ENCODE measurements around the gene SLC44A3.

GRCh38 chr1:94873520-94874351 is 53.6 kb downstream of the SLC44A3 start:
- TF ChIP-seq MAZ (IDR thresholded peaks at IDR 0.05; ENCODE audit: borderline replicate concordance, low read depth, low read length) (no peak), RAD21 (IDR thresholded peaks at IDR 0.05; ENCODE audit: low read length) (no peak), CTCF (conservative IDR thresholded peaks at IDR 0.05; ENCODE audit: low read depth, low read length) (no peak)

All from IMR-90 (cell line).